HPDE6-E6E7 (cell line): ENCODE measurements around the gene MGMT.

ENCODE experiments used
- DNase-seq: peaks from one replicate; pipeline ENCODE4 v3.0.0; 2011; ENCODE audit warnings: missing footprints; ENCODE audit errors: extremely low spot score

The MGMT gene

GRCh38 chr10:129622736-129623135 lies 155.7 kb downstream of the MGMT start:
- DNase-seq: no peak

GRCh38 chr10:129624526-129624925 lies 157.5 kb downstream of the MGMT start:
- DNase-seq: no peak

DNA sequence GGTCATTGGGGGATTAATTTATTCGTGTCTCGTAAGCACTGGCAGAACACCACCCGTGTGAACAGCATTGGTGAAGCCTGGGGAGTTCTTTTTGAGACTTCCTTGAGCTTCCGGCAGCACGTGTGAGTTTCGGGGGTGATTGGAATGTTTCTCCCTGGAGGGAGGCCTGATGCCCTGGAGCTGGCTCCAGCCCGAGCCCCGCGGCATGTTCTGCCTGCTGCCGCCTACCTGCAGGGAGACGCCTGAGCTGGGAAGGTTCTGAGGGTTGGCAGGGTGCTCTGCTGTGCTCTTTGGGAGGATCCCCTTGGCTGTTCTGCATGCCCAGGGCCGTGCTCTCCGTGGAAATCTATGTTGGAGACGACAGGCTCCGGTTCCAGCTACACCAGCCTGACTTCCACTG lies 159.3 kb downstream of the MGMT start:
- no peak for DNase-seq

DNA sequence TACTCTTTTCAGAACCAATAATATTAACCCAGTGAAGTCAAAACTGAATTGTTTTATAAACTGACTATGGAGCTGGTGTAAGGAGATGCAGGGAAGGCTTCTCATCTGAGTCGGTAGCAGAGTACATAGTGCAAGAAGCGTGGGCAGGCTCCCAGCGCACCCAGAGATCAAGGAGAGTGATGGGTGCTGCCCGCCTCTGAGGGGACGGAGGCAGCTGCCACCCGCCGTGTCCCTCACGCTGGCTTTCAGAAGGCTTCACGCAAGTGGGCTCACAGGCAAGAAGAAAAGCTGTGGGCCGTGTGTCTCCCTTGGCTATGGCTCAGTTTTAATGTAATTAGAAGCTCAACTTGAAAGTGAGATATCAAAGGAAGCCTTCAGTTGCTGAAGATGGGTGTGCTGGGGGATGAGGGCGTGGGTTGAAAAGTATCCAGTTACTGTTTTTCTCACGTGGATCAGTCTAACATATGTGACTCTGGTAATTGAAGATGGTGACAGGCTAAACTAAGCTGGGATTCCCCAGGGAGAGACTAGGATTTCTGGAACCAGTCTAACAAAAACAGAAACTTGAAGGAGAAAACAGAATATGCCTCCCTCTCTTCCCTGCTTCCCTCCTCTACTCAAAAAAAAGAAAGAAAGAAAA lies 159.9 kb downstream of the MGMT start:
- no peak for DNase-seq

DNA sequence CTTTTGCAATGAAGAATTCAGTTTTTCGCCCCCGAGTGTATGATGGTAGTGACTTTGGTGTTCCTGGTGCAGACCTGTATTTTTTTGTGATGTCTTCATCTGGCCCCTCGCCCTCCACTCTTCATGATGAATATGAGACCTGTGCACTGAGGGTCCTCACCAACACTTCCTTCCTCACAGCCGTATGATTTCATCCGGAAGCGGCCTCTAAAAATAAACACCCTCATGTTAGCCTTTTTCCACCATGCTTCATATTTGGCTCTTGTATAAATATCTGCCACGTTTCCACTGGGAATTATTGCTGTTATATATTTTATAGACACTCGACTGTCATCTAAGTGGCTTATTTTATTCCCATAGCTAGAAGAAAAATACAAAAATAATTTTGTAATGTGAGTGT lies 160.4 kb downstream of the MGMT start:
- DNase-seq: no peak

DNA sequence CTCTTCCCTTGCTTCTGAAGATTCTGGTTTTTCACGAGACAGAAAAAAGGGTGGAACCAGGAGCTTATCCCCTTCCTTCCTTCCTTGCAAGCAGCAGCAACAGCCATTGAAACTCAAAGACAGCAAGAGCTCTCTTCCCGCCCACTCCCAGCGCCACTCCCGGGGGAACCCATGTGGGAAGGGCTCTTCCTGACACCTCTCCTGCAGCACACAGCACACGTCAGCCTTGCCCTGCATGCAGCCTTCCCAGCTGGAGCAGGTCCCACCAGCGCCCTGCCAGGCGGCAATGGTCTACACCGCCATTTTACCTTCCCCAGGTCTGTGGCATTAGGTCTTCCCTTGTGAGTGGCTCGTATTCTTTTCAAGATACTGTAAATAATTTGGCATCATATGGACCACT lies 161.8 kb downstream of the MGMT start:
- no peak for DNase-seq

- no peak for DNase-seq
Measured at GRCh38 chr10:129629911-129630310, 162.9 kb downstream of the MGMT start.

DNA sequence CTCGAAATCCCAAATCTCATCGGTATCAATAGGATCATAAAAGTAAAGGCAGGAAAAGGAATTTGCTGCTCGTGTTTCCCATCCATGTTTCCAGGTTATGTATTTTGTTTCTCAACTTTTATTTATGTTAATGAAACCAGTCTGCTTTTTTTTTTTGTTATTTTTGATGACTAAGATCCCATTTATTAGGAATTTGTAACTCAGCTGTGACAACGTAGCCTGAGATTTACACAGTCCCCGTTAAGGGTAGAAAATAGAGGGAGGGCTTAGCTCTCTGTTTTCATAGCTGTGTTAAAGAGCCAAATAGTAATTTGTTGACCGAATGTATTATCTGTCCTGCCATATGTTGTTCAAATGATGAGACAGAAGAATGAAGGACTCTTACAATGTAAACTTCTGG lies 164.0 kb downstream of the MGMT start:
- DNase-seq: no peak

- DNase-seq: no peak
Measured at GRCh38 chr10:129631870-129632623, 165.0 kb downstream of the MGMT start.

- DNase-seq: no peak
Measured at GRCh38 chr10:129637010-129637409, 170.0 kb downstream of the MGMT start.

GRCh38 chr10:129637846-129638245 lies 170.8 kb downstream of the MGMT start:
- no peak for DNase-seq

GRCh38 chr10:129641351-129641750 lies 174.3 kb downstream of the MGMT start:
- DNase-seq: no peak

- DNase-seq: no peak
Measured at GRCh38 chr10:129641982-129642381, 174.9 kb downstream of the MGMT start.

DNA sequence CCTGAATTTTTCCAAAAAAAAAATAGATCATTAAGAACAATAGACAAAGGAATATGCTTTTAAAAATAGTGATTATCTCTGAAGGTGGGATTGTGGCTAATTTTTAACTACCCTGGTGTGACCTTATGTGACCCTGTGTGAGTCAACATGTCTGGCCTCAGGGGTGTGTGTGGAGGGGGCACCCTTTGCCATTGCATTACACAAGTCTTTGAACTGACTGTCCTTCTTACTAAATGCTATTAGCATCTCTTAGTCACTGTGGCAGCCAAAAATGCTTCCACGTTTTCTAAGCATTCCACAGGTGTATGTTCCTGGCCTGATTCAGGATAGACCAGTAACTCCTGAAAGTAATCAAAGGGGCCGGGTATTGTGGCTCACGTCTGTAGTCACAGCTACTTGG lies 175.4 kb downstream of the MGMT start:
- DNase-seq: no peak

- DNase-seq: no peak
Measured at GRCh38 chr10:129643266-129643665, 176.2 kb downstream of the MGMT start.

DNA sequence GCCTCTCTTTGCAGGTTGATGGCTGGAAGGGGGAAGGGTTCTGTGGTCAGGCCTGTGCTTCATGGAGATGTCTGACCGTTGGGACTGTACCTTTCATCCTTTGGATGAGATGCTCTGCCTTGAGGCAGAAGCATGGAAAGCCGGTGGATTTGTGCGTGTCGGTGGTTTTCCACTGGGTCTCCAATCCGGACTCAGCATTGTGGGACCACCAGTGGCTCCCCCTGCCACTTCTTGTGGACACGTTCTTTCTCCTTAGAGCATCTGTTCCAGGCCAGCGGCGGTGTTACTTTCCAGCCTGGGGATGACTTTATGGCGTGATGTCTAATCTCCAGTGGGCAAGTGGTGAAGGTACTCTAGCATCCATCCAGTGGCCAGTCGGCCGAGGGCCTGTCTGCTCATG lies 178.4 kb downstream of the MGMT start:
- DNase-seq: no peak

DNA sequence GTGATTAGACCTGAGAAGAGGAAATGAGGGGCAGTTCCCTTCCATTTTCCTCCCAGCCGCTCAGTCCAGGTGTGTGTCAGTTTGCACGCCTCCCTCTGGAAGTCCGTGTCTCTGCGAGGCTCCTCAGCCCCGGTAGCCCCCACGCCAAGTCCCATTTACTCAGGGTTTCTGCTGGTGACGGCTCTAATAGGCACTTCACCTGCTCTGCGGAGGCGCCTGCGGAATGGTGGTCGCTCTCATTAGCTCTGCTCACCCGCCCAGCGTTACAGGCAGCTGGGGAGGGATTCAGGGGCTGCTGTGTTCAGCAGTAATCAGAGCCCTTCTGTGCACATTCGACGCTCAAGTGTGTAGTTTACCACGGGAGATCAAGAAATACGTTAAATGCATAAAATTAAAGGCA lies 179.9 kb downstream of the MGMT start:
- DNase-seq: no peak

- DNase-seq: no peak
Measured at GRCh38 chr10:129647590-129647989, 180.5 kb downstream of the MGMT start.

DNA sequence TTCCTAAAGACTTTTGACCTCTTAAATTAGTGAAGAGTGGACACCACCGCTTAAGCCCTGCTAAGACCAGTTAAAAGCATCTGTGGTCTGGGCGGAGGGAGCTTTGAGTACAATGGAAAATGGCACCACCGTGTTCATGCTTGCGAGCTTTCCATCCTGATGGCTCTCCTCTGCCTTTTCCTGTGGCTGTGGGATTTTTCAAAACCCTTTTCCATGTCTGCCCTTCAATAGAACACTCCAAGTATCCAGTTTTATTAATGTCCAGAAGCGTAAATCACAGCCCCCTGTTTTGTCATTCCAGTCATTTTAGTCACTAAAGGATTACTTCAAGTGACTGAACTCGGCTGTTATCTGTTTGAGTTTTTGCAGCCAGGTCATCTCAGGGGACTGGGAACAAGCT lies 181.8 kb downstream of the MGMT start:
- no peak for DNase-seq

DNA sequence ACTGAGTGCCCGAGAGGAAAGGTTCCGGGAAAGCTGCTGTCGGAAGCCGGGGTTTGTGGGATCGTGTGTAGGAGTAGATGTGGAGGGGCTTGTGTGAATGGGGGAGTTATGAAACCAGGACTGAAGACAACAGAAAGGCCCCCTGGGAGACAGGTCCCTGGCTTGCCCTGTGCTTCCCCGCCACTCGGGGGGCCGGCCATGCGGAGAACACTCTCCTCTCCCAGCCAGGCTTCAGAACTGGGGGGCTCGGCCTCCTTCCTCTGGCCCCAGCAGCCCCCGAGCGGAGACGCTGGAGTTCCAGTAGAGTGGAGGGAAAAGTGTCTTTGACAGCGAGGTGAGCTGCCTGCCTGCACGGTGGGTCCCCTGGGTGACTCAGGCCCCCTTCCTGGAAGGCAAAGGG lies 185.0 kb downstream of the MGMT start:
- DNase-seq: no peak

GRCh38 chr10:129652521-129653201 lies 185.6 kb downstream of the MGMT start:
- DNase-seq: no peak

DNA sequence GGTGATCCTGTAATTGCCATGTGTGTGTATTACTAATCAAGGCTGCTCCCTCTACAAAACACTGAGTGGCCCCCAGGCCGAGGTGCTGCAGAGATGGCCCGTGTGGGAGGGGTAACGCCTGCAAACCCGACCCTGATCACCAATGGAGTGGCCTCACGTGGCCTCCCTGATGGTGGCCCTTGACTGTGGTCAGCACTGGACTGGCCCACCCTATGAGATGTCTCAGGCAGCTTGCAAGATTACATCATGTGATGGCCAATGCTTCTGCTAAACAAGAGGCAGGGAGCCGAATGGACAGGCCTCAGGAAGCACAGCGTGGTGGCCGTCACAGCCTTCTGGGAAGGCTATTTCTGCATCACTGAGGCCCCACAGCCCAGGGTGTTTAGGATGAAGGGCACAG lies 186.4 kb downstream of the MGMT start:
- no peak for DNase-seq

DNA sequence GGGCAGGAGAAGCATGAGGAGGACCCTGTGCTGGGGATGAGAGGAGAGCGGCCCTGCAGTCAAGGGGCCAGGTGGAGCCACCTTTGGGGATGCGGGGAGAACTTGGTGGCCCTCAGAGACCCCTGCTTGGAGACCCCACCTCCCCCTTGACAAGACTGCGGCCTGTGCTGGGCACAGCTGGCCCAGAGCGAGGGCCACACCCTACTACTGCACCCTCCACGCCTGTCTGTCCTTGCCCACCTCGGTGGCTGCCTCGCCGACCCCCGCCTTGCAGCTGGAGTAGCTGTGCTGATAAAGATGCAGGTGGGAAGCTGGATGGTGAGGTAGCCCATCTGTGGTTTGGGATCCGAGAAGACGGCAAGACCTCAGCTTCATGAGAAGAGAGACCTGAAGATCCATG lies 186.8 kb downstream of the MGMT start:
- no peak for DNase-seq
